GM10248 (cell line): ENCODE measurements around the gene MATN1.

Experiments
- CTCF ChIA-PET: fragments of 300-600 bp; sonication (Branson Sonifier 250); formaldehyde crosslinking; extraction: SDS; loops from one replicate; lab custom pipeline; 2021; ENCODE audit warnings: antibody characterized with exemption; lab: Yijun Ruan, JAX
- POLR2A ChIA-PET: fragments of 350-650 bp; sonication (Branson Sonifier 250); formaldehyde crosslinking; extraction: SDS; loops from one replicate; lab custom pipeline; 2020; ENCODE audit warnings: antibody characterized with exemption; lab: Yijun Ruan, JAX
- DNase-seq: peaks from one replicate; pipeline ENCODE4 v3.0.0; 2012; ENCODE audit errors: extremely low spot score
- TF ChIP-seq, protein P1 (sequence below): IDR thresholded peaks from 2 replicates; pipeline ENCODE4 v1.5.1; 2012; ENCODE audit warnings: mild to moderate bottlenecking, low read depth; ENCODE audit errors: extremely low read depth, missing control alignments, control extremely low read depth

MATN1 gene

GRCh38 chr1:30745834-30746208 lies 22.4 kb upstream of the MATN1 start:
- POLR2A ChIA-PET = interaction anchor here (0.5 to 6.8 kb wide), 7 partner anchors 9 to 1689 kb away, joined by 3 to 71 read pairs (median 5); partner anchors contain the start of gene LAPTM5
- no peak for DNase-seq
- TF ChIP-seq, protein P1, sequence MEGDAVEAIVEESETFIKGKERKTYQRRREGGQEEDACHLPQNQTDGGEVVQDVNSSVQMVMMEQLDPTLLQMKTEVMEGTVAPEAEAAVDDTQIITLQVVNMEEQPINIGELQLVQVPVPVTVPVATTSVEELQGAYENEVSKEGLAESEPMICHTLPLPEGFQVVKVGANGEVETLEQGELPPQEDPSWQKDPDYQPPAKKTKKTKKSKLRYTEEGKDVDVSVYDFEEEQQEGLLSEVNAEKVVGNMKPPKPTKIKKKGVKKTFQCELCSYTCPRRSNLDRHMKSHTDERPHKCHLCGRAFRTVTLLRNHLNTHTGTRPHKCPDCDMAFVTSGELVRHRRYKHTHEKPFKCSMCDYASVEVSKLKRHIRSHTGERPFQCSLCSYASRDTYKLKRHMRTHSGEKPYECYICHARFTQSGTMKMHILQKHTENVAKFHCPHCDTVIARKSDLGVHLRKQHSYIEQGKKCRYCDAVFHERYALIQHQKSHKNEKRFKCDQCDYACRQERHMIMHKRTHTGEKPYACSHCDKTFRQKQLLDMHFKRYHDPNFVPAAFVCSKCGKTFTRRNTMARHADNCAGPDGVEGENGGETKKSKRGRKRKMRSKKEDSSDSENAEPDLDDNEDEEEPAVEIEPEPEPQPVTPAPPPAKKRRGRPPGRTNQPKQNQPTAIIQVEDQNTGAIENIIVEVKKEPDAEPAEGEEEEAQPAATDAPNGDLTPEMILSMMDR = no peak
- CTCF ChIA-PET = interaction anchor here (0.7 to 13.2 kb wide), 8 partner anchors 12 to 55 kb away, joined by 3 to 162 read pairs (median 28); partner anchors contain the start of gene LAPTM5

- DNase-seq = no peak
- TF ChIP-seq, protein P1 = no peak
- ChIA-PET POLR2A (interaction anchor here (1.0 to 6.8 kb wide), 8 partner anchors 9 to 34 kb away, joined by 3 to 71 read pairs (median 6); partner anchors contain the start of gene LAPTM5), CTCF (interaction anchor here (1.0 to 13.2 kb wide), 8 partner anchors 11 to 56 kb away, joined by 3 to 162 read pairs (median 32); partner anchors contain the start of gene LAPTM5)
Measured at GRCh38 chr1:30745156-30745833, 21.9 kb upstream of the MATN1 start.

- CTCF ChIA-PET = interaction anchor here (1.0 to 13.2 kb wide), 8 partner anchors 10 to 38 kb away, joined by 3 to 162 read pairs (median 28); partner anchors contain the start of gene LAPTM5
- TF ChIP-seq, protein P1 = no peak
- no peak for DNase-seq
- POLR2A ChIA-PET = interaction anchor here (0.6 to 6.8 kb wide), 14 partner anchors 7 to 437 kb away, joined by 3 to 71 read pairs (median 6); partner anchors contain the start of gene LAPTM5
Measured at GRCh38 chr1:30744060-30744756, 20.8 kb upstream of the MATN1 start.

DNA sequence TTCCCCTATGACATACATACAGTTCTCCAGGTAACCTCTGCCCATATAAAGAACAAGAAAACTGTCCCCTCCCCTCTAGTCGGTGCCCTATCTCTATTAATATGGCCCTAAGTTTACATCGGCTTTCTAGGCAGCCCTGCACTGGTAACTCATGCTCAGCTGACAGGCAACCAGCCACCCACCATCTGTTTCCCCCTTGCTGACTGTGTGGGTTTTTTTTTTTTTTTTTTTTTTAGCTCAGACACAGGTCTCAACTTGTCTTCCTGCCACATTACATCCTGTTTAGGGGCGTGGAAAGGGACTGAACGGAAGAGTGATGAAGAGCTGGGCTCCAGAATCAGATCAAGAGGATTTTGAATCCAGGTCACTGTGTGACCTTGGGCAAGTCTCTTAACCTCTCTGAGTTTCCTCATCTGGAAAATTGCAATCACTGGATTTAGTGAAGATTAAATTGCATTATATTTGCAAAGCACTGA lies 20.2 kb upstream of the MATN1 start:
- ChIA-PET CTCF (interaction anchor here (1.0 to 13.2 kb wide), 8 partner anchors 10 to 39 kb away, joined by 3 to 162 read pairs (median 28); partner anchors contain the start of gene LAPTM5), POLR2A (interaction anchor here (0.6 to 6.8 kb wide), 12 partner anchors 8 to 438 kb away, joined by 3 to 71 read pairs (median 7); partner anchors contain the start of gene LAPTM5)
- peak; percentile 81 for DNase-seq
- TF ChIP-seq, protein P1 = no peak

DNA sequence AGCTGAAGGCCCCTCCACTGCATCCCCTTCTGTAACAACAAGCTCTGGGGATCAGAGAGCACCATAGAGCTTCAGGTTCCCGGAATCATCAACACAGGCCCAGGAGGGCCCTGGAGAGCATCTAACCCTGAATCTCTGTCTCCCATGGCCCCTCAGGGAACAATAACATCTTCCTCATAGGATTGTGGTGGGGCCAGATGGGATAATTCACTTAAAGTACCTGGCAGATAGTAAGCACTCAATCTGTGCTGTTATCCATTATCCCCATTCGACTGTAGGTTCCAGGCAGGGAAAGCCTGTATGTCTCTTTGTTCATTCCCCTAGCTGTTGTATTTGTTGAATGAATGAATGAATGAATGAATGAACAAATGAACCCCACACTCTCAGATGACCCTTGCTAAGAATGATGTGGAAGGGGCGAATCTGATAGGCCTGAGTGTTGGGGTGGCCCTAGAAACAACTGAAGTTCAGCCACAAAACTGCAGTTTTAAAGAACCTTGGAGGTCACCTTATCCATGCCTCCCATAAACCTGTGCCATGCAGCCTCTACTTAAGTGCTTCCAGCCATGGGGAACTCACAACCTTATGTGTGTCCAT lies 19.7 kb upstream of the MATN1 start:
- TF ChIP-seq, protein P1 = no peak
- CTCF ChIA-PET = interaction anchor here (1.2 to 13.2 kb wide), 8 partner anchors 8 to 39 kb away, joined by 3 to 162 read pairs (median 28); partner anchors contain the start of gene LAPTM5
- POLR2A ChIA-PET = interaction anchor here (1.1 to 6.8 kb wide), 5 partner anchors 8 to 16 kb away, joined by 3 to 71 read pairs (median 9); partner anchors contain the start of gene LAPTM5
- no peak for DNase-seq
